HG02973 (cell line): ENCODE data around the gene CNTNAP5.

Source experiments
- ATAC-seq: cut with Tn5 transposase; IDR thresholded peaks from one replicate; pipeline ENCODE4 v1.9.1; 2021; ENCODE audit warnings: moderate library complexity; ENCODE audit not compliant: unreplicated experiment

The CNTNAP5 gene

DNA sequence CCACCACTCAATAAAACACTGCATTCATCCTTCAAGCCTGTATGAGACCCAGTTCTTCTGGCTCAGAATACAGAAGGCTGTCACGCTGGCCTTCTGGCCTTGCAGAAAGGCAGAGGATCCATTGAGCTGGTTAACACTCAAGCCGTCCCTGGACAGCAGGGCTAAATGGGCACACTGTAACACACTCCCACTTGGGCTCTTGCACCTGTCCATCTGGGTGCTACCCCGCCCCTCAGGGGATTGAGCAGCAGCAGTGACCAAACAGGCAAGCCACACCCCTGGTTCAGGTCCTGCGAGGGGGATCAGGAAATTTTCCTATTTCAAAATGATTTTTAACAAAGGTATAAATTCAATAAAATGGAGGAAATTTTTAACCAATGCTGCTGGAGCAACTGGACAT is 936.0 kb downstream of the CNTNAP5 start:
- no peak for ATAC-seq
